ENCODE results near the gene CALD1. TPM values are rescaled to one million over a fixed set of nuclear protein-coding genes. Genes with fewer than 3 reads are reported as not detected.

The CALD1 gene
- total RNA-seq, 3 donors from 2014 or later = 40.3 to 1,241 (median 134) TPM

DNA sequence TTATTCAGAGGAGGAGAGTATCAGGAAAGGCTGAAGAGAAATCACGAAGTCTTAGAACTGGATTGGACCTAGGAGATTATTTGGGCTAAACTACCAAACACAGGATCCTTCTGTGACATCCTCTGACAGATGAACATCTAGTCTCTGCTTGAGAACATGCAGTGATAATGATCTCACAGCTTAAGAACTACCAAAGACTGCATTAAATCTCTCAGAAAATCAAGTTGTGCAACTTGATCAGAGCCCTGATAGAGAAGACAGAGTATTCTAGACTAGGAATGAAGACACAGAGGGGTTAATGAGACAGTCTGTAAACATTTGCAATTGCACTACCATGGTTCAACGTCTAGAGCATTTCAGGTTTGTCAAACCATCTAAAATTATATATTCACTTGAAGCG, 169.7 kb downstream of the CALD1 start:
- intact Hi-C loops (cut with DNase I, micrococcal nuclease) = no loop called here
- Histone ChIP-seq H3K4me1 (ENCODE audit: low read depth) (no peaks in the 10 kb centered on the region), H3K4me3 (no peak overlapping the region), H3K36me3 (ENCODE audit: low read depth) (no peaks in the 10 kb centered on the region), H3K9me3 (no peaks in the 10 kb centered on the region)
- no peak for ATAC-seq
- DNase-seq = no peak
- TF ChIP-seq, protein P1, sequence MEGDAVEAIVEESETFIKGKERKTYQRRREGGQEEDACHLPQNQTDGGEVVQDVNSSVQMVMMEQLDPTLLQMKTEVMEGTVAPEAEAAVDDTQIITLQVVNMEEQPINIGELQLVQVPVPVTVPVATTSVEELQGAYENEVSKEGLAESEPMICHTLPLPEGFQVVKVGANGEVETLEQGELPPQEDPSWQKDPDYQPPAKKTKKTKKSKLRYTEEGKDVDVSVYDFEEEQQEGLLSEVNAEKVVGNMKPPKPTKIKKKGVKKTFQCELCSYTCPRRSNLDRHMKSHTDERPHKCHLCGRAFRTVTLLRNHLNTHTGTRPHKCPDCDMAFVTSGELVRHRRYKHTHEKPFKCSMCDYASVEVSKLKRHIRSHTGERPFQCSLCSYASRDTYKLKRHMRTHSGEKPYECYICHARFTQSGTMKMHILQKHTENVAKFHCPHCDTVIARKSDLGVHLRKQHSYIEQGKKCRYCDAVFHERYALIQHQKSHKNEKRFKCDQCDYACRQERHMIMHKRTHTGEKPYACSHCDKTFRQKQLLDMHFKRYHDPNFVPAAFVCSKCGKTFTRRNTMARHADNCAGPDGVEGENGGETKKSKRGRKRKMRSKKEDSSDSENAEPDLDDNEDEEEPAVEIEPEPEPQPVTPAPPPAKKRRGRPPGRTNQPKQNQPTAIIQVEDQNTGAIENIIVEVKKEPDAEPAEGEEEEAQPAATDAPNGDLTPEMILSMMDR (IDR thresholded peaks at IDR 0.05) = no peak

DNA sequence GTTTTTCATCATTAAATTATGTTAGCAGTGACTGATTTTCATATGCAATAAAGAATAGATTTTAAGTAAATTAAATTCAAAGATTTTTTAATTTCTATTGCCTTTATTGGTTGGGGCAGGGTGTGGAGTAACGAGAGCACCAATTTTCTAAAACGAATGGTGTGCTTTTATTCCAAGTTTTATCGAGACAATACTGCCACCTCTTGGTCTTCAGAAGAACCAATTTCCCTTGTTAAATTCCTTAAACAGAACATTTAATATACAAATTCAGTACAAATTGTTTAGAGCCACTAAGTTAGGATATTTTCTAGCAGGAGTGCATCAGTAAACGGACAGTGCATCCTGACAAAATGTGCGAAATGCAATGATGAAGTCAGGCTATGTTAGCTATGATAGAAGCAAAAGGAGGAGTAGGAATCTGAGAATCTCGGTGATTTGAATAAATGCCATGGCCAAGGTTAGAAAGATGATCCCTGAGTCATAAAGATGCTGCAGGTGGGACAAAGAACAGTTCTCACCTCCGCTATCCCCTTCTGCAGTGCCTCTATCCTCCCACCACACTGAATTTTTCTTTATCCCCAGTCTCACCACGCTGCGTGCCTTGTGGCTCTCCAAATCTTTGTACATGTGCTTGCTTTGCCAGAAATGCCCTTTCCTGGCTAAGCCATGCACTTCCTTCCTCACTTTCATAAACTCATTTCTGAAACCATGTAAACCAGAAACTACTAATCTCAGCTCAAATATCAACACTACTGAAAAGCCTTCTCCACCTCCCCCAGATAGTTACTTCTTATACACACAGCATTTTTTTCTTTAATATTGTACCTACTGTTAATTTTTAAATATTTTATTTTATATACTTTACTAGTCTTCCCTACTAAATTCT, 175.0 kb downstream of the CALD1 start:
- TF ChIP-seq, protein P1 (IDR thresholded peaks at IDR 0.05) = peak; percentile 15
- H3K36me3 ChIP-seq (ENCODE audit: low read depth) = no peaks in the 10 kb centered on the region
- H3K9me3 ChIP-seq = no peaks in the 10 kb centered on the region
- DNase-seq (no peak), ATAC-seq (no peak)
- intact Hi-C loops (cut with DNase I, micrococcal nuclease) = loop anchor here in 1 of 2 donors (10.0 kb wide), 1 partner anchor 260 kb away; no protein-coding TSS in a partner anchor
- no peak overlapping the region for H3K4me3 ChIP-seq
- no peaks in the 10 kb centered on the region for H3K4me1 ChIP-seq (ENCODE audit: low read depth)

DNA sequence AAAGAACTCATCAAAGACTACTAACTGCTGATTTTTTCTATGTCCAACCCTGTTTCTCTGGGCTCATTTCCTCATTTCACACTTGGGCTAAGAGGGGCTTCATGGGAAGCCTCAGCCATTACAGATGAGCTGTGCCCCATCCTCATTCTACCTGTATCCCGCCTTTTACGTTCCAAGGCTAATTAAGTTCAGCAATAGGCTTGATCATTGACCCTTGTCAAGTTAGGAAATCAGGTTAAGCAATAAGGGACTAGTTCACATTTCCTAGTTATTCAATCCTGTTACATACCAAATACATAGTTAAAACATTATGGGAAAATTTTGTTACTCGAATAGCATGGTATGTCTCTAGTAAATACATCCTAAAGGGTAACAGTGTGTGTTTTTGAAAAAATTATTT, 177.6 kb downstream of the CALD1 start:
- no peak for DNase-seq
- Histone ChIP-seq H3K36me3 (ENCODE audit: low read depth) (no peaks in the 10 kb centered on the region), H3K4me3 (no peak overlapping the region), H3K4me1 (ENCODE audit: low read depth) (no peaks in the 10 kb centered on the region), H3K9me3 (no peaks in the 10 kb centered on the region)
- intact Hi-C loops (cut with DNase I, micrococcal nuclease) = loop anchor here in 1 of 2 donors (10.0 kb wide), 1 partner anchor 262 kb away; no protein-coding TSS in a partner anchor
- no peak for ATAC-seq
- TF ChIP-seq, protein P1 (IDR thresholded peaks at IDR 0.05) = no peak

DNA sequence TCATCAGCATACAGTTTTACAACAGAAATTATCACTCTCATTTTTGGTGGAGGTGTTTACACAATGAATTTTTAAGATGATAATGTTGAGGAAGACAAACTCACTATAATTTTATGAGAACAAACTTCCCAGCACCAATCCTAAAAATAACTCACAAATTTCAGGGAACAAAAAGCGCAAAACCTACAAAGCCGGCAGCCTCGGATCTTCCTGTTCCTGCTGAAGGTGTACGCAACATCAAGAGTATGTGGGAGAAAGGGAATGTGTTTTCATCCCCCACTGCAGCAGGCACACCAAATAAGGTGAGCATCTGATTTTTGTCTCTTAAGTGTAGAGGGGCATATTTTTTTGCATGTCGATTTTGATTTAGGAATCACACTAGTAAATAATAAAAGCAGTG, 180.4 kb downstream of the CALD1 start:
- TF ChIP-seq, protein P1 (IDR thresholded peaks at IDR 0.05) = no peak
- no peak for DNase-seq
- ATAC-seq = no peak
- intact Hi-C loops (cut with DNase I, micrococcal nuclease) = loop anchor here in 1 of 2 donors (10.0 kb wide), 2 partner anchors 205 to 265 kb away; no protein-coding TSS in a partner anchor
- H3K4me1 ChIP-seq (ENCODE audit: low read depth) = no peaks in the 10 kb centered on the region
- no peaks in the 10 kb centered on the region for H3K9me3 ChIP-seq
- no peaks in the 10 kb centered on the region for H3K36me3 ChIP-seq (ENCODE audit: low read depth)
- H3K4me3 ChIP-seq = no peak overlapping the region

DNA sequence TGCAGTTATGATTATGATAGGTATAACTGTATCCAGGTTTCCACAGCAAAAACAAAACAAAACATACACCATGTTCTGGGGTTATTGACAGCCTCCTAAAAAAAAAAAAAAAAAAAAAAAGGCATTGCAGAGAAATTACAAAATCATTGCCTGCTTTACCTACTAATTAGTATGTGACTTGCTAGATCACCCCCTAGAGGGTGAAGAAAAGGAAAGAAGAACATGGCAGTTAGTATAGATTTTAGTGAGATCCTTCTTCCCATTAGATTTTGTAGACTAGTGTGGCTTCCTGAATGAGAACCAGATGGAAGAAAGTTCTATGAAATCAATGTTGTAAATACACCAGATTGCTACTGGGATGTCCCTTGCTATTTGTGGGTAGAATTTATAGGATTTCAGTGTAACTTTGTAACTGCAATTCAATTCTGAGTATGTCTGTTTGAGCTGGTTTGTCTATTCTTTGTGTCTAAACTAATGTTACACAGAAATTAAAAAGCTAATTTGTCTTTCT, 182.9 kb downstream of the CALD1 start:
- Histone ChIP-seq H3K4me1 (ENCODE audit: low read depth) (no peaks in the 10 kb centered on the region), H3K4me3 (no peak overlapping the region), H3K36me3 (ENCODE audit: low read depth) (no peaks in the 10 kb centered on the region), H3K9me3 (no peaks in the 10 kb centered on the region)
- ATAC-seq (no peak), DNase-seq (no peak)
- TF ChIP-seq, protein P1 (IDR thresholded peaks at IDR 0.05) = no peak
- intact Hi-C loops (cut with DNase I, micrococcal nuclease) = loop anchor here in 1 of 2 donors (10.0 kb wide), 1 partner anchor 202 kb away; no protein-coding TSS in a partner anchor
